A549 (cell line): ENCODE data around the gene SKOR2.

Source experiments
- EHMT2 ChIP-seq: fragments of 200-600 bp; sonication (generic); IDR thresholded peaks from 2 replicates; pipeline ENCODE4 v1.6.1; 2016; ENCODE audit warnings: antibody characterized with exemption, low read depth, mild to moderate bottlenecking, moderate library complexity
- EP300 ChIP-seq, 2 experiments: fragments of >200 bp; sonication (Bioruptor Twin); formaldehyde crosslinking; IDR thresholded peaks; 2 replicates in 1 of 2; 3 replicates in 1 of 2; pipeline ENCODE4 v1.6.1; 2016 to 2017
- HDAC2 ChIP-seq: fragments of 200-600 bp; sonication (generic); IDR thresholded peaks from 2 replicates; pipeline ENCODE4 v1.6.1; 2016
- KDM1A ChIP-seq: fragments of 200-600 bp; sonication (generic); IDR thresholded peaks from 2 replicates; pipeline ENCODE4 v1.6.1; 2016; ENCODE audit warnings: low read depth, mild to moderate bottlenecking
- POLR2A ChIP-seq: IDR thresholded peaks from 2 replicates; pipeline ENCODE4 v1.6.1; 2012; ENCODE audit warnings: mild to moderate bottlenecking, low read length
- RFX5 ChIP-seq: fragments of 450-650 bp; IDR thresholded peaks from 2 replicates; pipeline ENCODE4 v1.7.1; 2014; ENCODE audit warnings: antibody characterized with exemption, mild to moderate bottlenecking, moderate library complexity
- ZFP36 ChIP-seq: fragments of 450-650 bp; IDR thresholded peaks from 2 replicates; pipeline ENCODE4 v1.6.1; 2014; ENCODE audit warnings: borderline replicate concordance; ENCODE audit not compliant: partially characterized antibody
- TF ChIP-seq, protein P1 (sequence below): fragments of >200 bp; sonication (Bioruptor Twin); formaldehyde crosslinking; IDR thresholded peaks from 3 replicates; pipeline ENCODE4 v1.5.1; 2016

GRCh38 chr18:47263150-47263429 is 11.6 kb upstream of the SKOR2 start:
- TF ChIP-seq, protein P1, sequence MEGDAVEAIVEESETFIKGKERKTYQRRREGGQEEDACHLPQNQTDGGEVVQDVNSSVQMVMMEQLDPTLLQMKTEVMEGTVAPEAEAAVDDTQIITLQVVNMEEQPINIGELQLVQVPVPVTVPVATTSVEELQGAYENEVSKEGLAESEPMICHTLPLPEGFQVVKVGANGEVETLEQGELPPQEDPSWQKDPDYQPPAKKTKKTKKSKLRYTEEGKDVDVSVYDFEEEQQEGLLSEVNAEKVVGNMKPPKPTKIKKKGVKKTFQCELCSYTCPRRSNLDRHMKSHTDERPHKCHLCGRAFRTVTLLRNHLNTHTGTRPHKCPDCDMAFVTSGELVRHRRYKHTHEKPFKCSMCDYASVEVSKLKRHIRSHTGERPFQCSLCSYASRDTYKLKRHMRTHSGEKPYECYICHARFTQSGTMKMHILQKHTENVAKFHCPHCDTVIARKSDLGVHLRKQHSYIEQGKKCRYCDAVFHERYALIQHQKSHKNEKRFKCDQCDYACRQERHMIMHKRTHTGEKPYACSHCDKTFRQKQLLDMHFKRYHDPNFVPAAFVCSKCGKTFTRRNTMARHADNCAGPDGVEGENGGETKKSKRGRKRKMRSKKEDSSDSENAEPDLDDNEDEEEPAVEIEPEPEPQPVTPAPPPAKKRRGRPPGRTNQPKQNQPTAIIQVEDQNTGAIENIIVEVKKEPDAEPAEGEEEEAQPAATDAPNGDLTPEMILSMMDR = no peak
- TF ChIP-seq EP300 (IDR thresholded peaks at IDR 0.05) (no peak), RFX5 (no peak), POLR2A (no peak), ZFP36 (no peak), EHMT2 (no peak), KDM1A (no peak), HDAC2 (no peak)
